Left lung (tissue), 10 donors: ENCODE data around the gene NGF. TPM values are rescaled to one million over a fixed set of nuclear protein-coding genes. Genes with fewer than 3 reads are reported as not detected.

Experiments
- ATAC-seq: fragments of 200-7000 bp; cut with Tn5 transposase; one replicate; pipeline ENCODE4 v1.9.1; 2020; ENCODE audit warnings: moderate library complexity
- DNase-seq, 4 donors: peaks; one replicate each; pipeline ENCODE4 v3.0.0-alpha.2; 2013 to 2020
- H3K27ac ChIP-seq, 2 donors: fragments of 200-600 bp; sonication (generic) in 1 of 2; one replicate each; pipeline versions ENCODE4 v1.5.0 to v1.8.0; 2020 to 2021
- H3K27me3 ChIP-seq, 2 donors: fragments of 200-600 bp; sonication (generic) in 1 of 2; one replicate each; pipeline versions ENCODE4 v1.5.0 to v1.8.0; 2020 to 2021
- H3K36me3 ChIP-seq, 2 donors: fragments of 200-600 bp; sonication (generic) in 1 of 2; one replicate each; pipeline versions ENCODE4 v1.5.0 to v1.8.0; 2020 to 2021
- H3K4me1 ChIP-seq, 2 donors: fragments of 200-600 bp; one replicate each; pipeline ENCODE4 v1.8.0; 2021
- H3K4me3 ChIP-seq, 2 donors: fragments of 200-600 bp; sonication (generic) in 1 of 2; one replicate each; pipeline versions ENCODE4 v1.5.0 to v1.8.0; 2020 to 2021; ENCODE audit warnings: mild to moderate bottlenecking in 1 of 2
- H3K9me3 ChIP-seq, 2 donors: fragments of 200-600 bp; sonication (generic) in 1 of 2; one replicate each; pipeline versions ENCODE4 v1.5.0 to v1.8.0; 2020 to 2021
- CTCF ChIP-seq, 2 donors: fragments of 200-600 bp; sonication (generic) in 1 of 2; IDR thresholded peaks; one replicate each; pipeline versions ENCODE4 v1.5.0 to v1.8.0; 2021; ENCODE audit warnings: antibody characterized with exemption in 2 of 2
- intact Hi-C, 2 donors: fragments of 100-400 bp; cut with DNase I; formaldehyde crosslinking; loops; one replicate each; pipeline versions ENCODE4 v1.11.2 to v1.14.2; 2022
- polyA plus RNA-seq, 6 donors: library from polyadenylated mRNA; unstranded; fragments of 120-200 nt; gene quantifications; one replicate each; pipeline ENCODE4 v1.2.1, GENCODE V29; 2013; ENCODE audit not compliant: insufficient read length in 6 of 6
- total RNA-seq, 2 donors: library from RNA; stranded (reverse); fragmentation: NEBNext Ultra II Directional; extraction: Animal tissue kit (Norgen Biotek cat#: 25700); gene quantifications; one replicate each; pipeline ENCODE4 v1.2.1, GENCODE V29; 2021
- donor health status: DM: no; HTN: yes; CAD: no.
- donor health status: DM: no; HTN: no; CAD: no.

The NGF gene
- total and polyA plus RNA-seq, 8 donors: 0.66 to 1.3 (median 0.87) TPM

DNA sequence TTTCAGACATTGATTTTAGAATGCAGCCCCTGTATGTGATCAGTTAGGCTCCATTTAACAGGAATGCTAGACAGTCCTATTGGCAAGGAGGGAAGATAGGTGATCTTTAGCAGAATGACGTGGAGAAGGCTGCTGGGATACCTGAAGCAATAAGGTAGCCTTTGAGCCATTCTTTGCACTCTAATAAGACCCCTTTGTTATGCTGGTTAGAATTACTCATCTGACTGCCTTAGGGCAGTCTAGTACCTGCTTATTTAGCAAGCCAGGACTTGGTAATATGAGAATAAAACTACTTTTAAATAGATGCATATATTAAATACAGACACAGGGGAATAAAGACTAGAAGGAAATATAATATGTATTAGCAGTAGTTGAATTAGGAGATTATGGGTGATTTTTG is 29.1 kb downstream of the NGF start:
- no peaks in the 10 kb centered on the region for H3K36me3 ChIP-seq
- no peak for ATAC-seq
- H3K27ac ChIP-seq: no peak overlapping the region
- no peaks in the 10 kb centered on the region for H3K4me1 ChIP-seq
- TF ChIP-seq CTCF (IDR thresholded peaks at IDR 0.05): no peak
- DNase-seq: no peak
- H3K4me3 ChIP-seq: no peak overlapping the region
- H3K9me3 ChIP-seq: no peaks in the 10 kb centered on the region
- intact Hi-C loops: no loop called here
- no peaks in the 10 kb centered on the region for H3K27me3 ChIP-seq

GRCh38 chr1:115307661-115308060 is 30.4 kb downstream of the NGF start:
- intact Hi-C loops: no loop called here
- no peak for TF ChIP-seq CTCF (IDR thresholded peaks at IDR 0.05)
- ATAC-seq: no peak

GRCh38 chr1:115306146-115306545 is 31.9 kb downstream of the NGF start:
- no peaks in the 10 kb centered on the region for H3K36me3 ChIP-seq
- intact Hi-C loops: no loop called here
- no peak overlapping the region for H3K4me3 ChIP-seq
- no peak for TF ChIP-seq CTCF (IDR thresholded peaks at IDR 0.05)
- no peak overlapping the region for H3K27ac ChIP-seq
- DNase-seq (no peak), ATAC-seq (peak; percentile 31)
- no peaks in the 10 kb centered on the region for H3K27me3 ChIP-seq
- H3K4me1 ChIP-seq: no peaks in the 10 kb centered on the region
- H3K9me3 ChIP-seq: no peaks in the 10 kb centered on the region

More at GRCh38 chr1:115307661-115308060, 30.4 kb downstream of the NGF start:
- H3K4me3 ChIP-seq: no peak overlapping the region
- no peak for DNase-seq
- no peaks in the 10 kb centered on the region for H3K27me3 ChIP-seq
- H3K27ac ChIP-seq: no peak overlapping the region
- H3K9me3 ChIP-seq: no peaks in the 10 kb centered on the region
- no peaks in the 10 kb centered on the region for H3K36me3 ChIP-seq
- no peaks in the 10 kb centered on the region for H3K4me1 ChIP-seq

DNA sequence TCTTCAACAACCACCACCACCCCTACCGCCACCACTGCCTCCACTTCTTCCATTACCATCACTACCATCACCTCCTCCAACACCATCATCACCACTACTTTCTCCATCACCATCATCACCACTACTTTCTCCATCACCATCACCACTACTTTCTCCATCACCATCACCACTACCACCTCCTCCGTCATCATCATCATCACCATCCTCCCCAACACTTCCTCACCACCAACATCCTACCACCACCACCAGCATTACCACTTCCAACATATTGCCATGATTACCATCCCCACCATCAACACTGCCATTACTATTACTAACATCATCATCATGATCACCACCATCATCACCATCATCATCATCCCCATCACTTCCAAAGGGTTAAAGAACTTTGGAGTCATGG is 34.7 kb downstream of the NGF start:
- no peaks in the 10 kb centered on the region for H3K9me3 ChIP-seq
- no peaks in the 10 kb centered on the region for H3K27me3 ChIP-seq
- no peaks in the 10 kb centered on the region for H3K36me3 ChIP-seq
- intact Hi-C loops: no loop called here
- no peak for ATAC-seq
- no peak overlapping the region for H3K4me3 ChIP-seq
- DNase-seq: no peak
- no peak for TF ChIP-seq CTCF (IDR thresholded peaks at IDR 0.05)
- no peaks in the 10 kb centered on the region for H3K4me1 ChIP-seq
- H3K27ac ChIP-seq: no peak overlapping the region

DNA sequence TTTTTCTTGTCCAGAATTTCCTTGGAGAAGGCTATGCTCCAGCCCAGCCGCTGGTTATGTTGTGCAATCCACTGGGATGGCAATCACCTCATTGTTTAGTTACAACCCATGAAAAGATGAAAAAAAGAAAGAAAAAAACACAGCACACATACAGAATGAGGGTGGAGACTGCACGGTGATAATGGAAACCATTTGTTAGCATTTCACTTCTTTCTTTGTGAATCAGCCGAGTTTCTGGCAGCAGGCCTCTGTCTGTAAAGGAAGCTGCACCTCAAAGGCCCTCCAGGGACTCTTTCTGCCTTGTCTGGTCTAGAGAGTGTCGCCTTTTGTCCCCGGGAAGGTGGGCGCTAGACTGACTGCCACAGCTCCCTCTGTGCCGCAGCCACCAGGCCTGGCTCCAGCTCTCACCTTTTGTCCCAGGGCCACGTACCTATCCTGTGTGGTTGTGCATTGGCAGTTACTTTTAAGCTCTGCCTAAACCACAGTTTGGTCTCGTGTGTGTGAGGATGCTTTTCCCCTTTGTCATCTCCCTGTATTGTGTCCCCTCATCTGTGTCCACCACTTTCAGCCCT is 35.6 kb downstream of the NGF start:
- no peaks in the 10 kb centered on the region for H3K4me1 ChIP-seq
- no peaks in the 10 kb centered on the region for H3K36me3 ChIP-seq
- no peaks in the 10 kb centered on the region for H3K9me3 ChIP-seq
- no peak for TF ChIP-seq CTCF (IDR thresholded peaks at IDR 0.05)
- DNase-seq (peak in 1 of 4 donors; percentile 36), ATAC-seq (peak; percentile 17)
- intact Hi-C loops: no loop called here
- no peak overlapping the region for H3K4me3 ChIP-seq
- H3K27me3 ChIP-seq: no peaks in the 10 kb centered on the region
- no peak overlapping the region for H3K27ac ChIP-seq
